ENCODE results near the gene MAP3K20.
"Not testable (repeated sequence)": the region's sequence is repeated elsewhere in the genome, so short reads cannot be mapped to it uniquely, and the experiment has no call there.

The MAP3K20 gene

DNA sequence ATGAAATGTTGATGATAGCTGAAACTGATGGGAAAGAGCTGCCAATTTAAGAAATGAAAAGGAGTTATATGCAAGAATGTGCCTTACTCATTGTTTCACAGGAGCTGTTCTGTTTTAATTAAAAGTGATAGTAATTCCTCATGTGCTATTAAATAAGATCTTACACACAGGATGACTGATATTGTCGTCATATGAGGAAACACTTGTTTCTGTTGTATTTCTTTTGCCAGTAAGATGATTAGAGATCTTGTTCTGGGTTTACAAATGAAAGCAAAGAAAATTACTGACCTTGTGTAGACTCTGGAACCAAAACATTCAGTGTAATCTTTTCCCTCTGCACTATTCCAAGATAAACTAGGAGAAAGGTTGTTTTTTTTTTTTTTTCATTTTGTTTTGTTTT, 123.6 kb downstream of the MAP3K20 start:
- no peak for DNase-seq (ENCODE audit: low read depth in 2 of 2)

DNA sequence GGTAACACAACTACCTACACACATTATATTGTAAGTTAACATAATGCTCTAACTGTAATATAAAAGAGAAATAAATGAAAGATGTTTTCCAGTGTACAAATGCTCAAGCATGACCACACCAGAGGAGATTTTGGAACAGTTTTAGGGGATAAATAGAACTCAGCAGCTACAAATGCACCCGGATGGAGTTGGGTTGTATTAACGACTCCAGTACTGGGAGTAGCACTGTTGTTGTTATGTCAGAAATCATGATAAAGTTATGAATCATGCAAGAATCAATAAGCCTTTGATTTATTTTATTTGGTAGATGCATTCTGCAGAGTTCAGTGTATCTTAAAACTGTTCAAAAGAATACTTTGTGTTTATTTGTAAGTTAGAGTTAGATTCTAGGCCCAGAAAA, 126.9 kb downstream of the MAP3K20 start:
- DNase-seq (ENCODE audit: low read depth in 2 of 2), result no peak

DNA sequence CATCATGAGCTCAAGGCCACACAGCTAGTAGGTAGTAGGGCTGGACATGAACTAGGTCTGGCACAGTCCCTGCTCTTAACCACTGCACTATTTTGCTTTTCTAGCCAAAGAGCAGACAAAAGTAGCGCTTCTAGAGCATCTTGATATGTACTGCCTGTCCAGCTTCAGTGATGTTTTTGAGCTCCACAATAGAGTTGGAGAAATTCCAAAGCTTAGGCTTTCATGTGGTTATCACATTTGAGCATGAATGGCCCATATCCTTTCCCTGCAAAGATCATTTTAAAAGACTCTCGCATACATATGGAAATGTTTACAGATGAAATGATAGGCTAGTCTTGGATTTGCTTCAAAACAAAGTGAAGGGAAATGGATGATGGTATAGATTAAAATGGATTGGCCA, 128.7 kb downstream of the MAP3K20 start:
- no peak for DNase-seq (ENCODE audit: low read depth in 2 of 2)

DNA sequence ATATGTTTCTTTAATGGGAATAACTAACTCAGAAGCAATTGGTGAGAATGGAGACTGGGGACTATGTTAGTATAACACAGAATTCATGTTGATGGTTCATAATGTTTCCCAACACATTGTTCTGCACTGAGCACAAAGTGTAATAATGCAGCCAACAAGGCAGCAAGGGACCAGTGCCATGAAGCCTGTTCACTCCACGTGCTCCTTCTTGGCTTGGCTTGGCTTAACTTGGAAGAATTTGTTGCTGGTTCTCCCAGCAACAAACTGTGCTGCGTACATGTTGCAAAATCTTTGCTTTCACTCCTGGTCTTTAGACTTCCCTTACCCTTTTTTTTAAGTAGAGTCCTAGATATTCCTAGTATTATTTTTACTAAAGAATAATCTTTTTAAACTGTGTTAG, 129.7 kb downstream of the MAP3K20 start:
- no peak for DNase-seq (ENCODE audit: low read depth in 2 of 2)

DNA sequence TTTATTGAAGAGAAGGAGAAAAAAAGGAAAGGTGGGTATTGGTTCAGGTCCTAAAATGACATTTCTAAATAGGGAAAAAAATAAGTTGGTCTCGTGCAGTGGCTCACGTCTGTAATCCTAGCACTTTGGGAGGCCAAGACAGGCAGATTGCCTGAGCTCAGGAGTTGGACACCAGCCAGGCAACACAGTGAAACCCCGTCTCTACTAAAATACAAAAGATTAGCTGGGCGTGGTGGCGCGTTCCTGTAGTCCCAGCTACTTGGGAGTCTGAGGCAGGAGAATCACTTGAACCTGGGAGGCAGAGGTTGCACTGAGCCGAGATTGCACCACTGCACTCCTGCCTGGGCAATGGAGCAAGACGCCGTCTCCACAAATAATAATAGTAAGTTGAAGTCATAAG, 131.5 kb downstream of the MAP3K20 start:
- not testable (repeated sequence) for DNase-seq (ENCODE audit: low read depth in 2 of 2)

DNA sequence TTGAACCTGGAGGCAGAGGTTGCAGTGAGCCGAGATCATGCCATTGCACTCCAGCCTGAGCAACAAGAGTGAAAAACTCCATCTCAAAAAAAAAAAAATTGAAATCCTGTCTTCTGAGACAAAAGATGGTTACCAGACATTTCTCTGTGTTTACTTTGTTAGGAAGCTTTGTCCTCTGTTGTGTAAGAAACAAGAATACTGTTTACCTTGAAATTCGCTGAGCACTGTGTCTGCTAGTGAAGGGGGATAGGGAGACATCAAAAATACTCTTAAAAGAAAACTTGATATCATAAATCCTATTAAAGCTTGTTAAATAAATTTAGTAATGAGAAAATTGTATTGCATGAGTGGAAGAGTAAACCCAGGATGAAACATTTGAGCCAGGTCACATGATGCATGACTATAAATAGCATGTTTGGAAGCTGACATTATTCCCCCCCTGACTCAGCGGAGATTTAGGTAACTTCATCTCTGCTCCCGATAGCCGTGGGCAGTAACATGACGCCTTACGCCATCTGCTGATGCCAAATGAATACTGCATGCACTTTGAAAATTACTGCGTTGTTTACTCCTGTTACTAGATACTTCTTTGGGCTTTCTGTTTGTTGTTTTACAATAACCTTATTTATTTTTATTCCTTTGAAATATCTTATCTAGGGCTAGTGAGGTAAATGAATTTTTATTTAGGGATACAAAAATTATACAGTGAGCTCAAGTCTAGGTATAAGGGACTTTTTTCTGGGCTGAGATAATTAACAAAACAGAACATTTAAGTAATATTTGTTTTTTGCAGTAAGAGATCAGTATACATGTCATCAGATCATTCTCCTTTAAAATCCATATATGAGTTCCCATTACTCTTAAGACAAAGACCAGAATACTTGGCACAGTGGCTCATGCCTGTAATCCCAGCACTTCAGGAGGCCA, 134.9 kb downstream of the MAP3K20 start:
- peak; percentile 14 to 17 for DNase-seq (ENCODE audit: low read depth in 2 of 2)

DNA sequence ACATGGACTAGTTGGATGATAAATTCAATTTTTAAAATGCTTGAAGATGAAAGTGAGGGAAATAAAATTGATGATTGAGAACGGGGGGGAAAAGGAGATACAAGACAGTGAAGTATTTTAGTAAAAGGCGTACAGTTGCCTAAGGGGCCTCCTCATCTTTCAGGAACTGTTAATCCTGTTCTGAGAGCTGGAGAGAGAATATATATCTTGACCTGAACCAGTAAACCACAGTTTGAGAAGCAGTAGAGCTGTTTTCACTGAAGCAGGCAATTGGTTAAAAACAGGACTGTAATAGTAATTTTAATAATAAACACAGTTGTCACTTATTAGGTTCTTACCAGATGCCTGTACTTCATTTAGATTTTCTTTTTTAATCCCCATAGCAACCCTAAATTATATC, 137.5 kb downstream of the MAP3K20 start:
- no peak for DNase-seq (ENCODE audit: low read depth in 2 of 2)

DNA sequence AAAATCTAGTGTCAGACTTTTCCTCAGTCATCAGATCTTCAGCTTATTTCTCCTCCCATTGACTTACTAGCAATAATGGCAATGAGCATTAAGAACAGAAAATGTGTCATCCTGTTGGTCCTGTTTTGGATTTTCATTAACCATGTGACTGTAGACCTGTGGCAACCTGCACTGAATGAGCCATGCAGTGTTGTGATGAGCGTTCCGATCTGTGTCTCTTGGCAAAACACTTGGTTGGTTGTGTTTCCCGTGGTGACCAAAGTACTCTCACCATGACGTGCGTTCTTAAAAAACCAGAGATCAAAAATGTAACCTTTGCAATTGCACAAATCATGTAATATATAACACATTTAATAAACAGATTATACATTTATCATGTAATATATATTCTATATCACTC, 138.6 kb downstream of the MAP3K20 start:
- no peak for DNase-seq (ENCODE audit: low read depth in 2 of 2)

DNA sequence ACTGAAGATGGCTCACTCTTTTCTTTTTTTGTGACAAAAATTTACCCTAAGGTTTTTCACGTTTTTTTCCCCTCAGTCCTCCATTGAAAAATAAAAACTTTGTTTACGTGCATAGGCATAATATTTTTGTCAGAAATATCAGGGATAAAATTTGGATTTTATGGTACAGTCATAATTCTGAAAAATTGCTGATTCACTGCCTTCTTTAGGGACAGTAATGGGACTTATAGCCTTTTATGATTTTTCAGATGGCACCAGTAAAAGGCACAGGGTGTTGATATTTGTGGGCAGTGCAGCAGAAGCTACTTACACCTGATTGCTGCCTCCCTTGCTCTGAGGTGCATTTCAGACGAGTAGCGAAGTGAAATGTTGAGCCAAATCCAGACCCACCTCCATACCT, 139.7 kb downstream of the MAP3K20 start:
- DNase-seq (ENCODE audit: low read depth in 2 of 2), result no peak

DNA sequence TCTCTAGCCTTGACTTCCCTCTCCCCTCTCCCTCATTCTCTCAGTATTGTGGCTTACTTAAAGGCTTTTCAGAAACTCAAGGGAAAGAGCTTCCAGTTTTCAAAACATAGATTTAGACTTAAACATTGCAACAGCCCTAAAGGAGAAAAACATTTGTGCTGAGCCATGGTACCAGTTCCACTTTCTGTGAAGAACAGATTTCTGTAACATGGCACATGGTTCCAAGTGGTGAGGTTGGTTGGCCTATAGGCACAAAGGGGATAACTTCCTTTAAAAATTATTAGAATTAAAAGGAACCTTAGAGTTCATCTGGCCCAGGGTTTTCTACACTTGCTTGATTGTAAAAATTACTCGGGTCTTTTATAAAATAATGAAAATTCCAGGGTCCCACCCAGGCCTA, 140.4 kb downstream of the MAP3K20 start:
- DNase-seq (ENCODE audit: low read depth in 2 of 2), result no peak

DNA sequence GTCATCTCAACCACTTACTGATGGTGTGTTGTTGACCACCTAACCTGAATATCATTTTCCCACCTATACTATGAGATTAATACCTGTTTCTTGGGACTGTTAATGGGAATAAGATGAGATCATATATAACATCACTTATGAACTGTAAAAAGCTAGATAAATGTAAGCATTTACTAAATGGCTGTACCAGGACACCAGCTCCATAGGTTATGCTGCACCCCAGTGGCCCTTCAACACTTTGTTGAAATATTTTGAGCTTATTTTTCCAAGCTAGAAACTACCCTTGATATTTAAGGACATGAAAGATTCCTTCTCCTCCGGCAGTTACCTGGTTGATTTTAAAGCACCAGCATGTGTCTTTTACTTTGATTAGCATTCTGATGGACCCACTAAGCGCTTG, 141.0 kb downstream of the MAP3K20 start:
- DNase-seq (ENCODE audit: low read depth in 2 of 2), result no peak

DNA sequence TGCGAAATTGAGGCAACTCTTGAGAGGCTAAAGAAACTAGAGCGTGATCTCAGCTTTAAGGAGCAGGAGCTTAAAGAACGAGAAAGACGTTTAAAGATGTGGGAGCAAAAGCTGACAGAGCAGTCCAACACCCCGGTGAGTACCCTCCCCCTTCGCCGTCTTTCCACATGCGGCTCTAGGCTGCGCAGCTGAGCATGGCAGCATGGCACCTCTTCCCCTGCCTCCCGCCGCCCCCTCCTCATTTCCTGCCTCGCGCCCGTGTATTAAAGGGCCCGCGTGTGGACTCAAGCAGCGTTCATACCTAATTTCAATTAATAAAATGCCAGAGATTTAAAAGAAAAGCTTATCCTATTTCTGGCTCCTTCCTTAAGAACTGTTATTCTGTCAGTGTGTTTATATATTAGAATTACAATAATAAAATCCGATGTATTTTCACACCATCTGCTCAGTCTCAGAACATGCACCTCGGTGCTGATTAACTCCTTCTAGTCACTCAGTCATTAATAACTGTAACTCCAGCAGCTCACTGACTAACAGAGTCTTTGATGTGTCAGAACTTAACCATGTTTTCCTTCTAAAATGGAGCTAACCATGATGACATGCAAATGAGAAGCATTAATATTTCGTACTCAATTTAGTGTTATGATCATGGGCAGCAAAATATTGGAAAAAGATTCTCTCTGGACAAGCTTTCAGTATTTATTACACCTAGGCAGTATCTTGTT, 141.6 kb downstream of the MAP3K20 start:
- DNase-seq (ENCODE audit: low read depth in 2 of 2), result no peak

DNA sequence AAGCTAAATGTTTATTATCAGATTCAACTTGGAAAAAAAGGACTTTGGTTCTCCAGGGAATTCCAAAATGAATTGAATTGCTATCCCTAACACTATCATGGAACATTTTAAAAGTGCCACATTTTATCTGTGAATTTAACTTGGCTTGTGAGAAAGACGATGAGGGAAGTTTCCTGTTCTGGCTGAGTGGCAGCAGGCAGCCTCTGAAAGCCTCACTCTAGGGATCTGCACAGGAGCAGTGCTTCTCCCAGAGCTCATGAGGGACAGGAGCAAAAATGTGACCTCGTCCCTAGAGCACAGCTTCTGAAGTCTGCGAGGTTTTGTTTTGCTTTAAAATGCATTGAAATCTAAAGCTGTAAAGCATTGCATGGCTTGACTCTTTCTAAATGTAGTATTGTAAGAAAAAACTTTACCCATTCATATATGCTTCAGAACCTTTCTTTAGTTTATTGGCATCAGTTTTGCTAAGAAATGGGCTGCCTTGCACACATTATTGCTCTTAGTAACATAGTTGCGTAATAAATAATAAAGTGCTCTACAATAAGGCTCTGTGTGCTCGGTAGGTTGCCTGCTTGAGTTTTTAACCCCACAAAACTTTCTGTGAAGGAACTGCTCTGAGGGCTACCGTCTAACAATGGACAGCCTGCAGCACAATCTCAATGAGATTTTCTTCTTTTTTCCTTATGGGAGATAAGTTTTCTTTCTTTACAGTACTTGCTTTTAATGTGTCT, 142.8 kb downstream of the MAP3K20 start:
- DNase-seq (ENCODE audit: low read depth in 2 of 2), result no peak

DNA sequence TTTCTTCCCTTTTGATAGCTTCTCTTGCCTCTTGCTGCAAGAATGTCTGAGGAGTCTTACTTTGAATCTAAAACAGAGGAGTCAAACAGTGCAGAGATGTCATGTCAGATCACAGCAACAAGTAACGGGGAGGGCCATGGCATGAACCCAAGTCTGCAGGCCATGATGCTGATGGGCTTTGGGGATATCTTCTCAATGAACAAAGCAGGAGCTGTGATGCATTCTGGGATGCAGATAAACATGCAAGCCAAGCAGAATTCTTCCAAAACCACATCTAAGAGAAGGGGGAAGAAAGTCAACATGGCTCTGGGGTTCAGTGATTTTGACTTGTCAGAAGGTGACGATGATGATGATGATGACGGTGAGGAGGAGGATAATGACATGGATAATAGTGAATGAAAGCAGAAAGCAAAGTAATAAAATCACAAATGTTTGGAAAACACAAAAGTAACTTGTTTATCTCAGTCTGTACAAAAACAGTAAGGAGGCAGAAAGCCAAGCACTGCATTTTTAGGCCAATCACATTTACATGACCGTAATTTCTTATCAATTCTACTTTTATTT, 145.6 kb downstream of the MAP3K20 start:
- no peak for DNase-seq (ENCODE audit: low read depth in 2 of 2)

DNA sequence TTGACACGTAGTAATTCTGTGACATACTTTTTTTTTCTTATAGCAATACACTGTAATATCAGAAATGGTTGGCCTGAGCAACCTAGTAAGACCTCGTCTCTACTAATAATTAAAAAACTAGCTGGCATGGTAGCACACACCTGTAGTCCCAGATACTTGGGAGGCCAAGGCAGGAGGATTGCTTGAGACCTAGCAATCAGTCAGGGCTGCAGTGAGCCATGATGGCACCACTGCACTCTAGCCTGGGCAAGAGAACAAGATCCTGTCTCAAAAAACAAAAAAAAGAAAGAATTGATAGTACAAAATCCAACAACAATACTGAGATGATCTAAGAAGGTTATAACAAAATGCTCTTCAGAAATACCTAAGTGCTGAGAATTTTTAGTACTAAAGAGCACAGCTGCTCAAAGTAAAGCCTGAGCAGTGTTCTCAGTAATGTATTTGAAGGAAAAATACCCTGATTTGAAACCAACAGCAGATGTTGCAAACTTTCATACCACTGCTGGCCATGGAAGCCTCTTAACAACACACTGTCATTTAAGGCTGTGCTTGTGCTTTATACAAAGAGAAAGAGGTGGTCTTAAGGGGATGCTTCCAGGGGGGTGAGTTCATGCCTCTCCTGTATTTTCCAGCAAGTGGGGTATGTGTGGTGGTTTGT, 146.4 kb downstream of the MAP3K20 start:
- DNase-seq (ENCODE audit: low read depth in 2 of 2), result no peak

DNA sequence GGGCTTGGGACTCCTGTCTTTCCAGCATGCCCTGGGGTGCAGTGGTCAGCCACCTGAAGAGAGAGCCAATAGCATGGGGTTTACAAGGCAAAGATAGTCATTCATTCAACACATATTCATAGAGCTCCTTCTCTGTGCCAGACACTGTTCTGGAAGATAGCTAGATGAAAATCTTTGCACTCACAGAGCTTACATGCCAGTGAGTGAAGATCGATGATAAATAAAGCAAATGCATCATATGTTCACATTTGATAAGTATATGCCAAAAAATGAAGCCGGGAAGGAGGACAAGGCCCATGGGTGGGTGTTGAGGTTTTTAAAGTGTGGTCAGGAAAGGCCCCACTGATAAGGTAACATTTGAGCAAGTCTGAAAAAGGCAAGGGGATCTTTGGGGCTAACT, 148.2 kb downstream of the MAP3K20 start:
- no peak for DNase-seq (ENCODE audit: low read depth in 2 of 2)

DNA sequence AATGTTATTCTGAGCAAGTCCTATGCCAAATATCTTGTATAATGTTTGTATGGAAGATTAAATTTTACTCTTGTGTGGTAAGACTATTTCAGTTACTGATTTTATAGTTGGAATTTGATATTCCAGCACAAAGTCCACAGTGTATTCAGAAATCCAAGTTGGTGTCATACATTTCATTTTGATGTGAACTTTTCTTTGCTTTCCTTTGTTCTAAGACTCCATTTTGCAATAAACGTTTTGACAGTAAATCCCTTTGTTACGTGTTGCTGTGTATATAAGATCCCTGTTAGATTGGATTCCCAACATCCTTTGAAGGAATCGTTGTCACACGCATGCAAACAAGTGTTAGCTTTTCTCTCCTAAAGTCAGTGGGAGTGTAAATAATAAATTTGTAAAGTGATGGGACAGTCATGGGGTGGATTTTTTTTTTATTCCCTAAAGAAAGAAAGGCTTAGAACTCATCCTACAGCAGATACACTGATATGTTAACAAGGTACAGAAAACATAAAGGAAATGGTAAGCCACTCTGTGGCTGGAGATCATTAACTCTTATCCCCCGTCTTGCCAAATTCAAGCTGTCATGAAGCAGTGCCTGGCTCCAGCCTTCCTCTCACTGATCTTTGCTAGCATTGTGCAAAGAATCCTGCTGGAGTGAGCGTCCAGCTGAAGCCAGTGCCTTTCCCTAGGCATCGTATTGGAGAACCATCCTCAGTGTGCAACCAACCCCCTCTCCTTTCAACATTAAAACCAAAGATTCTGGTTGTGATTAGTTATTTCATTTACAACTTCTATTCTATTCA, 151.5 kb downstream of the MAP3K20 start:
- DNase-seq (ENCODE audit: low read depth in 2 of 2), result no peak

DNA sequence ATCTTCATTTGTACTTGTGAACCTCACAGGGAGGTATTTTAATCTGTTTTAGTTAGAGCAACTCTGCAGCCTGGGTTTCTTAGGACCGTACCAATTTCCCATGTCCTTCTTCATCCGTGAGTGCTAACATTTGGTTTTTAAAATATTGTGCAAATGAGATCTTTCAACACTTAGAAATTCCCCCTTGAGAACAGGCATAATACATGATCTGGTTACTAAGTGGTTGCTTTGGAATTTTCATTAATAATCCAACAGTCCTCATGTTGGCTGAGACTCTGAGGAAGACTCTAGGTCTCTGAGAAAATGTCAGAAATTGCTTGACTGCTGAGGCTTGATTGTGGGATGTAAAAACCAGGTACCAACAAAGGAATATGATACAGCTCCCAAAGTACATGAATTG, 153.4 kb downstream of the MAP3K20 start:
- DNase-seq (ENCODE audit: low read depth in 2 of 2), result no peak

DNA sequence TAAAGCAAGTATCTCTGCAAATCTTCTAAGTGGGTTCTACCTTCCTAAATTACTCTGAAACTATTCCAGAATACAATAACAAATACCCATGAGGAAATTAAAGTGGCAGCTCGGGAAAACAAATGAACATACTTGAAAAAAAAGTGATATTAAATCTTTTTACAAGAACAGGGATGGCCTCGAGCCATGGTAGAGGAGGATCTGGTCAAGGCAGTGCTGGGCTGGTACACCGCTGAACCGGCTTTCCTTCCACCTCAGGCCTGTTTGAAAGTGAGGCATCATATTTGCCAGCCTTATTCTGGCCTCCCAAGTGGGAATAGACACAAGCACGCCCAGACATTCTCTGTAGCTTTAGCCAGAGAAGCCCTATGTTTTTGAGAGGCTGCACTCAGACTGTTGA, 154.5 kb downstream of the MAP3K20 start:
- DNase-seq (ENCODE audit: low read depth in 2 of 2), result no peak

DNA sequence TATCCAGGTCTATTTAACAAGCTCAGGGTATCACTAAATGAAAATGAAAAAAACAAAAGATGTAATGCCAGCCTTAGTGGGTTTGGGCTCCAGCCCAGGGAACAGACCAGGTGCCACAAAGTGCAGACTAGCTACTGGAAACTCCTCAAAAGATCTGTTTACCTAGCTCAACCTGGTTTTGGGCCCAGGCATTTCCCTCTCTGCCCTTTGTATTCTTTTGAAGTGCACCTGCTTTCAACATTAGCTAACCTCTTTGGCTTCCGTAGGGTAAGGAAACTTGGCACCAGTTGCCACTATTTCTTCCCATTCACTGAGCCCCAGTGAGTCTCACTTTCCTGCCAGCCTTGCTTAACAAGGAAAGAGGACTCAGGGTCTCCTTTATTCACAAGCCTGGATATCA, 155.4 kb downstream of the MAP3K20 start:
- DNase-seq (ENCODE audit: low read depth in 2 of 2), result no peak

DNA sequence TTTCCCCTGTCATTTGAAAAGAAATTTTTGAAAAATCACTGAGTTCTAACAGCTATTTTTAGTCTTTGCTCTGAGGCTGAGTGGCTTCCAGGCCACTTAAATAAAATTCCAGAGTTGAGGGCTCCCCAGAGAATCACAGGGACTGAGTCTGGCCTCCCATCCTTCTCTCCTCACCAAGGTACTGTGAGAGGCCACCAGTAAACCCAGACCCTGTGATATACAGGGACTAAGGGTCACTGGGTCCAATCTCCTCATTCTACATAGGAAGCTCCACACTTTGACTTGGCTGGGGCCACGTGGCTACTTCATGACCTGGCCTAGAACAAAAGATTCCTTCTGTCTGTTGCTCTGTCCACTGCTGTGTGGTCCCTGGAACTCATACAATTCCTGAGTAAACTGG, 155.8 kb downstream of the MAP3K20 start:
- no peak for DNase-seq (ENCODE audit: low read depth in 2 of 2)

Data from activated CD8-positive, alpha-beta memory T cell treated with anti-CD3 and anti-CD28 coated beads for 4 hours (primary cell).